Heart right ventricle (tissue), 16 donors: Measurements from ENCODE around the gene BMPR2. TPM values are rescaled to one million over a fixed set of nuclear protein-coding genes. Genes with fewer than 3 reads are reported as not detected.
"Not testable (repeated sequence)": the region's sequence is repeated elsewhere in the genome, so short reads cannot be mapped to it uniquely, and the experiment has no call there.

Source experiments
- ATAC-seq, 8 donors: fragments of 200-7000 bp; cut with Tn5 transposase; one replicate each; pipeline ENCODE4 v1.9.1; 2020; ENCODE audit warnings: mild to moderate bottlenecking in 8 of 8, moderate library complexity in 8 of 8, moderate number of reproducible peaks in 1 of 8
- DNase-seq, 2 donors: peaks; one replicate each; pipeline ENCODE4 v3.0.0-alpha.2; 2020
- H3K27ac ChIP-seq, 10 donors: fragments of 200-600 bp; sonication (generic) in 2 of 10; one replicate each; pipeline versions ENCODE4 v1.5.0 to v1.8.0; 2020 to 2022; ENCODE audit warnings: mild to moderate bottlenecking in 3 of 10
- H3K27me3 ChIP-seq, 7 donors: fragments of 200-600 bp; one replicate each; pipeline ENCODE4 v1.8.0; 2021 to 2022; ENCODE audit warnings: mild to moderate bottlenecking in 2 of 7
- H3K36me3 ChIP-seq, 9 donors: fragments of 200-600 bp; sonication (generic) in 1 of 9; one replicate each; pipeline versions ENCODE4 v1.5.0 to v1.8.0; 2020 to 2022; ENCODE audit warnings: mild to moderate bottlenecking in 2 of 9
- H3K4me1 ChIP-seq, 9 donors: fragments of 200-600 bp; sonication (generic) in 1 of 9; one replicate each; pipeline versions ENCODE4 v1.5.0 to v1.8.0; 2020 to 2022; ENCODE audit warnings: mild to moderate bottlenecking in 4 of 9
- H3K4me3 ChIP-seq, 10 donors: fragments of 200-600 bp; sonication (generic) in 2 of 10; one replicate each; pipeline versions ENCODE4 v1.5.0 to v1.8.0; 2020 to 2022; ENCODE audit warnings: mild to moderate bottlenecking in 7 of 10, moderate library complexity in 2 of 10
- H3K9me3 ChIP-seq, 11 donors: fragments of 200-600 bp in 10 of 11; sonication (generic) in 2 of 11; one replicate each; pipeline versions ENCODE4 v1.5.0 to v1.8.0; 2013 to 2022; ENCODE audit warnings: mild to moderate bottlenecking in 2 of 11, control low read depth in 1 of 11, moderate library complexity in 1 of 11
- WGBS, 2 donors: extraction: QIAGEN DNeasy Blood & Tissue Kit; methylation state at CpG; one replicate each; pipeline ENCODE4 v1.1.7; 2013; ENCODE audit warnings: inconsistent platforms in 1 of 2; 5-methylcytosine and 5-hydroxymethylcytosine counted together
- intact Hi-C, 10 donors: fragments of 100-400 bp; cut with DNase I; formaldehyde crosslinking; loops; one replicate each; pipeline versions ENCODE4 v1.11.1 to v1.14.2; 2022
- polyA plus RNA-seq, 2 donors: library from polyadenylated mRNA; stranded (reverse); fragments of 200-250 nt; gene quantifications; one replicate each; pipeline ENCODE4 v1.2.3, GENCODE V29; 2013
- total RNA-seq, 10 donors: library from RNA; stranded (reverse); fragmentation: NEBNext Ultra II Directional in 3 of 10; extraction: Animal tissue kit (Norgen Biotek cat#: 25700) in 3 of 10; gene quantifications; one replicate each; pipeline versions ENCODE4 v1.2.1 to v1.2.4, GENCODE V29; 2021 to 2023
- TF ChIP-seq, protein P1 (sequence below), 9 donors: fragments of 200-600 bp; sonication (generic) in 2 of 9; IDR thresholded peaks; one replicate each; pipeline versions ENCODE4 v1.5.0 to v1.8.0; 2021 to 2022; ENCODE audit warnings: antibody characterized with exemption in 9 of 9, mild to moderate bottlenecking in 5 of 9, moderate library complexity in 1 of 9
- donor health status: Arrhythmogenic right ventricular cardiomyopathy.
- donor health status: ischemic (EF 13 %, LVEDD 7.1; RV severe dilation, severe dysfunction).
- donor health status: healthy with polysubstance abuse.
- donor health status: DM: no; HTN: yes; CAD: no.
- donor health status: DM: no; HTN: no; CAD: no.
- donor health status: ischemic (EF 25% LVEDD 6.9; RV normal size, moderate dysfunction).
- donor health status: ischemic (EF 25% LVEDD 5.7; RV mildly dilated, moderate dysfunction).
- donor health status: healthy.
- donor health status: DM: yes; HTN: yes; CAD: no.
- donor health status: Ischemic cardiomyopathy.
- donor health status: ischemic (EF 35%, LVEDD 5.7; RV mildly dilated, moderate dysfunction).
- donor health status: nonischemic (EF 11% LVEDD 7.7; RV severe dilation, severe dysfunction).
- donor health status: DM: yes; HTN: yes; CAD: no.
- donor health status: PGD.
- donor health status: ischemic (EF 29% LVEDD 5.4; RV normal size, mild dysfunction).
- donor health status: nonischemic (EF 23%, LVEDD 6.1; RV moderate dilation, normal function).

Gene BMPR2
- total and polyA plus RNA-seq, 12 donors, result 10.2 to 89.4 (median 67.2) TPM

DNA sequence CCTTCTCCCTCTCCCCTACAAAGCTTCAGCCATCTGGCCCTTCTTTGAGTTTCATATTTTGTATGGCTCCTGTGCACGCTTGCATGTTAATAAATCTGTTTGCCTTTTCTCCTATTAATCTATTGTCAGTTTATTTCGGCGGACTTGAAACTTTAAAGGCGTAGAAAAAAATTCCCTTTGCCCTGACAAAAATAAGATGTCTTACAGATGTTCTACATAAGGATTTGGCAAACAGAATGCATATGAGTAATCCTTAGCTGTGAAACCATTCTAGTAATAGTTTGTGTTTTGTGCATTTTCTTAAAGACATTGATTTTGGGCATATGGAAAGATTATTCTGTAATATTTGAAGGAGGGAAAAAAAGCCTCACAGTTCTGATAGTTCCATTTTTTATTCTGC lies 15.0 kb upstream of the BMPR2 start:
- no peak overlapping the region for H3K27ac ChIP-seq
- WGBS, 2 donors, result 83 to 87% methylated on average over 4 of the region's 4 CpGs
- H3K4me1 ChIP-seq, result no peaks in the 10 kb centered on the region
- no peak for ATAC-seq
- H3K36me3 ChIP-seq, result peaks cover 0 to 4% (median 0%) of the 10 kb centered on the region in 9 donors
- no peaks in the 10 kb centered on the region for H3K9me3 ChIP-seq
- TF ChIP-seq, protein P1, sequence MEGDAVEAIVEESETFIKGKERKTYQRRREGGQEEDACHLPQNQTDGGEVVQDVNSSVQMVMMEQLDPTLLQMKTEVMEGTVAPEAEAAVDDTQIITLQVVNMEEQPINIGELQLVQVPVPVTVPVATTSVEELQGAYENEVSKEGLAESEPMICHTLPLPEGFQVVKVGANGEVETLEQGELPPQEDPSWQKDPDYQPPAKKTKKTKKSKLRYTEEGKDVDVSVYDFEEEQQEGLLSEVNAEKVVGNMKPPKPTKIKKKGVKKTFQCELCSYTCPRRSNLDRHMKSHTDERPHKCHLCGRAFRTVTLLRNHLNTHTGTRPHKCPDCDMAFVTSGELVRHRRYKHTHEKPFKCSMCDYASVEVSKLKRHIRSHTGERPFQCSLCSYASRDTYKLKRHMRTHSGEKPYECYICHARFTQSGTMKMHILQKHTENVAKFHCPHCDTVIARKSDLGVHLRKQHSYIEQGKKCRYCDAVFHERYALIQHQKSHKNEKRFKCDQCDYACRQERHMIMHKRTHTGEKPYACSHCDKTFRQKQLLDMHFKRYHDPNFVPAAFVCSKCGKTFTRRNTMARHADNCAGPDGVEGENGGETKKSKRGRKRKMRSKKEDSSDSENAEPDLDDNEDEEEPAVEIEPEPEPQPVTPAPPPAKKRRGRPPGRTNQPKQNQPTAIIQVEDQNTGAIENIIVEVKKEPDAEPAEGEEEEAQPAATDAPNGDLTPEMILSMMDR (IDR thresholded peaks at IDR 0.05), result no peak
- DNase-seq, result no peak
- H3K27me3 ChIP-seq, result no peaks in the 10 kb centered on the region
- H3K4me3 ChIP-seq, result no peak overlapping the region
- intact Hi-C loops, result no loop called here

DNA sequence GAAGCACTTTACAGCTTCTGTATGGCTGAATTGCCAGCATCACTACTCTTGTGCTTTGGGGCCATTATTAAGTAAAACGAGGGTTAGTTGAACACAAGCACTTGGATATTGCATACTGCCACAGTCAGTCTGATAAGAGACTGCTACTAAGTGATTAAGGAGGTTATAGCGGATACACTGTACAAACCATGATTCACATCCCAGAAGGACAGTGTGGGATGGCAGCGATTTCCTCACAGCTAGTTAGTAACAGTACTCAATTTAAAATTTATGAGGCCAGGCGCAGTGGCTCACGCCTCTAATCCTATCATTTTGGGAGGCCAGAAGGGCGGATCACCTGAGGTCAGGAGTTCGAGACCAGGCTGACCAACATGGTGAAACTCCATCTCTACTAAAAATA lies 2.6 kb upstream of the BMPR2 start:
- 80 to 94% methylated on average over 7 of the region's 7 CpGs for WGBS, 2 donors
- Histone ChIP-seq H3K9me3 (no peaks in the 10 kb centered on the region), H3K27me3 (peaks cover 0 to 5% (median 0%) of the 10 kb centered on the region in 7 donors), H3K4me1 (peaks cover 0 to 17% (median 7%) of the 10 kb centered on the region in 9 donors), H3K27ac (no peak overlapping the region), H3K4me3 (no peak overlapping the region), H3K36me3 (no peaks in the 10 kb centered on the region)
- DNase-seq, result no peak
- ATAC-seq, result no peak
- TF ChIP-seq, protein P1 (IDR thresholded peaks at IDR 0.05), result no peak
- intact Hi-C loops, result loop anchor here in 5 of 10 donors (5.0 to 10.0 kb wide), 7 partner anchors 36 to 261 kb away; partner anchors contain the start of gene FAM117B (in 1 of the 5)

DNA sequence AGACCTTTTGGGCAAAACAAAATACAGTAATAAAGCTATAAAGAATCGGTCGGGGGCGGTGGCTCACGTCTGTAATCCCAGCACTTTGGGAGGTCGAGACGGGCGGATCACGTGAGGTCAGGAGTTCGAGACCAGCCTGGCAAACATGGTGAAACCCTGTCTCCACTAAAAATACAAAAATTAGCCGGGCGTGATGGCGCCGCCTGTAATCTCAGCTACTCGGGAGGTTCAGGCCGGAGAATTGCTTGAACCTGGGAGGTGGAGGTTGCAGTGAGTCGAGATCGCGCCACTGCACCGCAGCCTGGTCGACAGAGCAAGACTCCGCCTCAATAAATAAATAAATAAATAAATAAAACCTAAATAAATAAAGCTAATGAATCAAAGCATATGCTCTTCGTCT lies 1.7 kb upstream of the BMPR2 start:
- Histone ChIP-seq H3K4me3 (peak overlapping the region in 5 of 10 donors; percentile 84 to 98 (median 95)), H3K4me1 (peaks cover 0 to 25% (median 9%) of the 10 kb centered on the region in 9 donors), H3K27ac (peak overlapping the region in 8 of 10 donors; percentile 96 to 100 (median 98))
- intact Hi-C loops, result loop anchor here in 5 of 10 donors (2.0 to 10.0 kb wide), 8 partner anchors 37 to 260 kb away; partner anchors contain the start of gene FAM117B (in 1 of the 5)
- ATAC-seq, DNase-seq, H3K9me3 ChIP-seq, H3K36me3 ChIP-seq, H3K27me3 ChIP-seq: not testable (repeated sequence)
- 92% methylated on average over 22 of the region's 22 CpGs for WGBS, 2 donors

DNA sequence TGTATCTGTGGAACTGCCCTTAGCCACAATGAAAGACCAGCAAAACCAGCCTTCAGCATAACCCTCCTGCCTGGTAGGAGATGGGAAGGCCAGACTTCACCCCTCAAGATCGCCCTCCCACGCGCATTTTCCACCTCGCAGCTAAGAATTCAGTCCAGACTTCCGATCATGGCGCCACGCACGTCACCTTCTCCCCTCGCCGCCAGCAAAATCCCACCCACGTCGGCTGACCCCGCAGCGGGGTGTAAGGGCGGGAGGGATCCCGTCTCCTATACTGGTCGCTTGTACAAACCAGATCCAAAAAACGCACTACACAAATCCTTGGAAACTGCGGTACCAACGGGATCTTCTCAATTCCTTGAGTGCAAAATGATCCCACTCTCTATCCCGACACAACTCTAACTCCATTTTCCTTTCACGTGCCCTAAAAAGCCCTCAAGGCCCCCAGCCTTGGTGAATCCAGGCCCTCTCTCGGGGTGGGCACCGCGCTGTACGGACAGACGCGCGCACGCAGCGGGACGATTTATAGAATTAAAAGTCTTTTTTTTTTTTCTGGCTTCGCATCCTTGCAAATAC lies 1.0 kb upstream of the BMPR2 start:
- Histone ChIP-seq H3K36me3 (no peaks in the 10 kb centered on the region), H3K27me3 (peaks cover 0 to 5% (median 0%) of the 10 kb centered on the region in 7 donors), H3K4me1 (peaks cover 0 to 32% (median 16%) of the 10 kb centered on the region in 9 donors), H3K27ac (peak overlapping the region; percentile 92 to 100 (median 98)), H3K4me3 (peak overlapping the region; percentile 74 to 98 (median 93)), H3K9me3 (no peaks in the 10 kb centered on the region)
- intact Hi-C loops, result loop anchor here in 8 of 10 donors (2.0 to 10.0 kb wide), 12 partner anchors 50 to 260 kb away; partner anchors contain the start of gene FAM117B (in 1 of the 8)
- TF ChIP-seq, protein P1 (IDR thresholded peaks at IDR 0.05), result peak in 2 of 9 donors; percentile 7 to 14
- 0 to 1% methylated on average over 33 of the region's 33 CpGs for WGBS, 2 donors
- DNase-seq, result peak; percentile 66 to 87
- ATAC-seq, result peak; percentile 24 to 69 (median 36)
